HEK293 (cell line): ENCODE results near the gene TCF20.

ENCODE experiments used
- CTCF ChIA-PET: fragments of 350-600 bp; formaldehyde crosslinking; extraction: SDS; loops from one replicate; lab custom pipeline; 2021; ENCODE audit warnings: antibody characterized with exemption; lab: Yijun Ruan, JAX
- POLR2A ChIA-PET: fragments of 300-600 bp; formaldehyde crosslinking; extraction: SDS; loops from one replicate; lab custom pipeline; 2020; ENCODE audit warnings: antibody characterized with exemption, inconsistent platforms; lab: Yijun Ruan, JAX
- H3K27ac ChIP-seq: fragments of 200-500 bp; sonication (Bioruptor generic); 2 replicates; pipeline ENCODE4 v1.5.1; 2014; ENCODE audit warnings: low read depth, low read length, control low read depth, inconsistent platforms; ENCODE audit errors: extremely low read depth
- H3K36me3 ChIP-seq, 2 experiments: fragments of 200-500 bp in 1 of 2; sonication (Bioruptor generic) in 1 of 2; 1 replicate in 1 of 2; 2 replicates in 1 of 2; pipeline ENCODE4 v1.5.1; 2014 to 2017; ENCODE audit warnings: inconsistent platforms in 2 of 2, low read length in 2 of 2; ENCODE audit not compliant: control insufficient read depth in 2 of 2, insufficient read depth in 1 of 2
- H3K4me1 ChIP-seq: fragments of 200-500 bp; sonication (Bioruptor generic); 2 replicates; pipeline ENCODE4 v1.5.1; 2014; ENCODE audit warnings: mild to moderate bottlenecking, low read length, inconsistent platforms; ENCODE audit not compliant: control insufficient read depth, insufficient read depth
- H3K4me3 ChIP-seq: 2 replicates; pipeline ENCODE4 v1.5.1; 2011; ENCODE audit warnings: low read depth, mild to moderate bottlenecking, control low read depth, low read length, moderate library complexity
- H3K9me3 ChIP-seq: fragments of 200-500 bp; sonication (Bioruptor generic); 2 replicates; pipeline ENCODE4 v1.5.1; 2014; ENCODE audit warnings: low read depth, low read length, inconsistent platforms; ENCODE audit not compliant: control insufficient read depth, insufficient read depth
- EGR2 ChIP-seq: fragments of 450-650 bp; formaldehyde crosslinking; IDR thresholded peaks from 2 replicates; pipeline ENCODE4 v1.5.1; 2016; ENCODE audit warnings: low read depth, missing biosample characterization, missing genetic modification characterization
- IKZF3 ChIP-seq: fragments of 450-650 bp; IDR thresholded peaks from 2 replicates; pipeline ENCODE4 v1.5.0; 2018; ENCODE audit warnings: missing biosample characterization, mild to moderate bottlenecking, missing genetic modification characterization, moderate library complexity
- MZF1 ChIP-seq: fragments of 450-650 bp; formaldehyde crosslinking; IDR thresholded peaks from 2 replicates; pipeline ENCODE4 v1.5.1; 2017; ENCODE audit warnings: missing biosample characterization, missing genetic modification characterization, borderline replicate concordance
- SETDB1 ChIP-seq: IDR thresholded peaks from one replicate; pipeline ENCODE4 v1.6.1; 2017; ENCODE audit warnings: mild to moderate bottlenecking, low read length, moderate library complexity, mixed read lengths; ENCODE audit not compliant: insufficient read length
- SP2 ChIP-seq: fragments of 450-650 bp; formaldehyde crosslinking; IDR thresholded peaks from 2 replicates; pipeline ENCODE4 v1.5.1; 2016; ENCODE audit warnings: missing biosample characterization, missing genetic modification characterization
- SP7 ChIP-seq: fragments of 450-650 bp; formaldehyde crosslinking; IDR thresholded peaks from 2 replicates; pipeline ENCODE4 v1.5.1; 2016; ENCODE audit warnings: missing biosample characterization, missing genetic modification characterization
- YY1 ChIP-seq: fragments of 450-650 bp; formaldehyde crosslinking; IDR thresholded peaks from 2 replicates; pipeline ENCODE4 v1.5.1; 2018; ENCODE audit warnings: missing biosample characterization, missing genetic modification characterization
- ZBTB17 ChIP-seq: fragments of 450-650 bp; formaldehyde crosslinking; IDR thresholded peaks from 2 replicates; pipeline ENCODE4 v1.5.1; 2016; ENCODE audit warnings: missing biosample characterization, missing genetic modification characterization
- ZBTB20 ChIP-seq: fragments of 450-650 bp; formaldehyde crosslinking; IDR thresholded peaks from 2 replicates; pipeline ENCODE4 v1.5.1; 2016; ENCODE audit warnings: missing biosample characterization, missing genetic modification characterization
- ZBTB7A ChIP-seq: fragments of 450-650 bp; formaldehyde crosslinking; IDR thresholded peaks from 2 replicates; pipeline ENCODE4 v1.5.1; 2016; ENCODE audit warnings: low read depth, missing biosample characterization, missing genetic modification characterization
- ZBTB8A ChIP-seq: fragments of 450-650 bp; formaldehyde crosslinking; IDR thresholded peaks from 2 replicates; pipeline ENCODE4 v1.5.1; 2016; ENCODE audit warnings: missing biosample characterization, missing genetic modification characterization
- ZEB2 ChIP-seq: fragments of 450-650 bp; formaldehyde crosslinking; IDR thresholded peaks from 2 replicates; pipeline ENCODE4 v1.5.1; 2016; ENCODE audit warnings: missing biosample characterization, missing genetic modification characterization
- ZFHX2 ChIP-seq: fragments of 450-650 bp; formaldehyde crosslinking; conservative IDR thresholded peaks from 2 replicates; pipeline ENCODE4 v1.5.1; 2016; ENCODE audit warnings: missing biosample characterization, missing genetic modification characterization
- ZNF132 ChIP-seq: fragments of 450-650 bp; formaldehyde crosslinking; IDR thresholded peaks from 2 replicates; pipeline ENCODE4 v1.5.1; 2017; ENCODE audit warnings: missing biosample characterization, missing genetic modification characterization, borderline replicate concordance
- ZNF138 ChIP-seq: fragments of 450-650 bp; formaldehyde crosslinking; IDR thresholded peaks from 2 replicates; pipeline ENCODE4 v1.5.1; 2016; ENCODE audit warnings: missing biosample characterization, missing genetic modification characterization, borderline replicate concordance
- ZNF140 ChIP-seq: fragments of 450-650 bp; formaldehyde crosslinking; IDR thresholded peaks from 2 replicates; pipeline ENCODE4 v1.5.1; 2016; ENCODE audit warnings: missing biosample characterization, missing genetic modification characterization
- ZNF155 ChIP-seq: fragments of 450-650 bp; formaldehyde crosslinking; IDR thresholded peaks from 2 replicates; pipeline ENCODE4 v1.5.1; 2016; ENCODE audit warnings: missing biosample characterization, missing genetic modification characterization
- ZNF175 ChIP-seq: fragments of 450-650 bp; formaldehyde crosslinking; IDR thresholded peaks from 2 replicates; pipeline ENCODE4 v1.5.1; 2016; ENCODE audit warnings: missing biosample characterization, missing genetic modification characterization
- ZNF341 ChIP-seq: fragments of 450-650 bp; formaldehyde crosslinking; IDR thresholded peaks from 2 replicates; pipeline ENCODE4; 2016; ENCODE audit warnings: low read depth, missing biosample characterization, missing genetic modification characterization
- ZNF416 ChIP-seq: fragments of 450-650 bp; formaldehyde crosslinking; IDR thresholded peaks from 2 replicates; pipeline ENCODE4 v1.5.1; 2016; ENCODE audit warnings: missing biosample characterization, missing genetic modification characterization
- ZNF548 ChIP-seq: fragments of 450-650 bp; formaldehyde crosslinking; IDR thresholded peaks from 2 replicates; pipeline ENCODE4 v1.5.1; 2016; ENCODE audit warnings: missing biosample characterization, missing genetic modification characterization
- ZNF600 ChIP-seq: fragments of 450-650 bp; formaldehyde crosslinking; IDR thresholded peaks from 2 replicates; pipeline ENCODE4 v1.5.1; 2016; ENCODE audit warnings: missing biosample characterization, missing genetic modification characterization
- ZNF610 ChIP-seq: fragments of 450-650 bp; formaldehyde crosslinking; IDR thresholded peaks from 2 replicates; pipeline ENCODE4 v1.5.1; 2016; ENCODE audit warnings: missing biosample characterization, missing genetic modification characterization, borderline replicate concordance
- ZNF629 ChIP-seq: fragments of 450-650 bp; formaldehyde crosslinking; IDR thresholded peaks from 2 replicates; pipeline ENCODE4 v1.5.1; 2017; ENCODE audit warnings: missing biosample characterization, missing genetic modification characterization
- ZNF658 ChIP-seq: fragments of 450-650 bp; formaldehyde crosslinking; IDR thresholded peaks from 2 replicates; pipeline ENCODE4; 2016; ENCODE audit warnings: missing biosample characterization, missing genetic modification characterization
- ZNF660 ChIP-seq: fragments of 450-650 bp; IDR thresholded peaks from 2 replicates; pipeline ENCODE4 v1.5.1; 2018; ENCODE audit warnings: missing biosample characterization, mild to moderate bottlenecking, missing genetic modification characterization
- ZNF664 ChIP-seq: fragments of 450-650 bp; formaldehyde crosslinking; IDR thresholded peaks from 2 replicates; pipeline ENCODE4 v1.5.1; 2016; ENCODE audit warnings: missing biosample characterization, missing genetic modification characterization
- ZNF670 ChIP-seq: fragments of 450-650 bp; formaldehyde crosslinking; IDR thresholded peaks from 2 replicates; pipeline ENCODE4 v1.5.1; 2016; ENCODE audit warnings: missing biosample characterization, missing genetic modification characterization, low read depth
- ZNF785 ChIP-seq: fragments of 450-650 bp; formaldehyde crosslinking; IDR thresholded peaks from 2 replicates; pipeline ENCODE4 v1.5.1; 2016; ENCODE audit warnings: missing biosample characterization, missing genetic modification characterization
- ZNF791 ChIP-seq: fragments of 450-650 bp; formaldehyde crosslinking; IDR thresholded peaks from 2 replicates; pipeline ENCODE4 v1.5.1; 2016; ENCODE audit warnings: missing biosample characterization, missing genetic modification characterization
- ZSCAN16 ChIP-seq: fragments of 450-650 bp; formaldehyde crosslinking; IDR thresholded peaks from 2 replicates; pipeline ENCODE4 v1.5.1; 2016; ENCODE audit warnings: missing biosample characterization, missing genetic modification characterization
- TF ChIP-seq, protein P1 (sequence below): fragments of 450-650 bp; formaldehyde crosslinking; IDR thresholded peaks from 2 replicates; pipeline ENCODE4 v1.5.1; 2016; ENCODE audit warnings: missing biosample characterization, missing genetic modification characterization
- TF ChIP-seq, protein P2 (sequence below): fragments of 450-650 bp; formaldehyde crosslinking; IDR thresholded peaks from 2 replicates; pipeline ENCODE4 v1.5.1; 2016; ENCODE audit warnings: missing biosample characterization, missing genetic modification characterization
- TF ChIP-seq, protein P3 (sequence below): fragments of 450-650 bp; formaldehyde crosslinking; IDR thresholded peaks from 2 replicates; pipeline ENCODE4 v1.5.1; 2016; ENCODE audit warnings: missing biosample characterization, missing genetic modification characterization

TCF20 gene

DNA sequence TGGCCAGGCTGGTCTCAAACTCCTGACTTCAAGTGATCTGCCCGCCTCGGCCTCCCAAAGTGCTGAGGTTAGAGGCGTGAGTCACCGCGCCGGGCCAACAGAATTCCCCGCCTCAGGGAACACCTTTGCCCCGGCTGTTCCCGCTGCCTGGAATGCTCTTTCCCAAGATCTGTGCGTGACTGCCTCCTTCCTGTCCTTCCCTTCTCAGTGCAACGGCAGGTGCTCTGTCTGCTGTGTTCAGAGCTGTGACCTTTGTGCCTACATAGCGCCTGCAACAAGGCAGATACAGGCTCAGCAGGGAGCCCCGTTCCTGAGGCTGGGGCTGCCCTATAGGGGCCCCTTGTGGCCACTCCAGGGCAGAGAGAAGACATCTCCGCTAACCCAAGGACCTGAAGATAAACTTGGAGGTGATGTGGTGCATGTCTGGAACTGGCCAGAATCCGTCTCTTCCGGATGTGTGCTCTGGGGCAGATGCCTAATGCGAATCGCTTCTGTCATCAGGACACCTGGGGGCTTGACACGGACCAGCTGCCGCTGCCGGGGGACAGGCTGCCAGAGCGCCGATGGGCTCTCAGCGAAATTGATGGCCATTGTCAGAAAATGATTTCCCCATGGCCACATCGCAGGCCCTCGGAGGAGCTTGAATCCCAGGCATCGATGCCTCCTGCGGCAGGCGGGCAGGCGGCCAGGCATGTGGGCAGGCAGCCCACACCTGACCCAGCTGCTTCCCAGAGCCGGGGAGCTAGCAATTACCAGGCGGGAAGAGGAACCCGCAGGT is 43.5 kb upstream of the TCF20 start (continued):
- TF ChIP-seq SP2 (tag by site-specific recombination) (peak; percentile 51), IKZF3 (tag by site-specific recombination) (peak; percentile 67), ZNF660 (tag by site-specific recombination) (0 out of 2 replicates have a peak, but pooled peaks have one; percentile 27), ZNF341 (tag by site-specific recombination) (peak; percentile 71), SP7 (tag by site-specific recombination) (peak; percentile 86), SETDB1 (no peak), ZNF548 (tag by site-specific recombination) (no peak), ZNF791 (tag by site-specific recombination) (no peak), ZFHX2 (peak; percentile 79), ZSCAN16 (tag by site-specific recombination) (peak; percentile 54; the same call in 1 of the 2 replicates), EGR2 (tag by site-specific recombination) (peak; percentile 70), ZNF629 (tag by site-specific recombination) (0 out of 2 replicates have a peak, but pooled peaks have one; percentile 29), ZBTB8A (tag by site-specific recombination) (peak; percentile 93), ZNF658 (tag by site-specific recombination) (no peak), ZNF600 (tag by site-specific recombination) (peak; percentile 46; the same call in 1 of the 2 replicates), ZNF155 (no peak), ZBTB17 (tag by site-specific recombination) (0 out of 2 replicates have a peak, but pooled peaks have one; percentile 19)
- TF ChIP-seq, protein P1, sequence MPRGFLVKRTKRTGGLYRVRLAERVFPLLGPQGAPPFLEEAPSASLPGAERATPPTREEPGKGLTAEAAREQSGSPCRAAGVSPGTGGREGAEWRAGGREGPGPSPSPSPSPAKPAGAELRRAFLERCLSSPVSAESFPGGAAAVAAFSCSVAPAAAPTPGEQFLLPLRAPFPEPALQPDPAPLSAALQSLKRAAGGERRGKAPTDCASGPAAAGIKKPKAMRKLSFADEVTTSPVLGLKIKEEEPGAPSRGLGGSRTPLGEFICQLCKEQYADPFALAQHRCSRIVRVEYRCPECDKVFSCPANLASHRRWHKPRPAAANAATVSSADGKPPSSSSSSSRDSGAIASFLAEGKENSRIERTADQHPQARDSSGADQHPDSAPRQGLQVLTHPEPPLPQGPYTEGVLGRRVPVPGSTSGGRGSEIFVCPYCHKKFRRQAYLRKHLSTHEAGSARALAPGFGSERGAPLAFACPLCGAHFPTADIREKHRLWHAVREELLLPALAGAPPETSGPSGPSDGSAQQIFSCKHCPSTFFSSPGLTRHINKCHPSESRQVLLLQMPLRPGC (tag by site-specific recombination), result peak; percentile 52; the same call in 1 of the 2 replicates
- TF ChIP-seq, protein P2, sequence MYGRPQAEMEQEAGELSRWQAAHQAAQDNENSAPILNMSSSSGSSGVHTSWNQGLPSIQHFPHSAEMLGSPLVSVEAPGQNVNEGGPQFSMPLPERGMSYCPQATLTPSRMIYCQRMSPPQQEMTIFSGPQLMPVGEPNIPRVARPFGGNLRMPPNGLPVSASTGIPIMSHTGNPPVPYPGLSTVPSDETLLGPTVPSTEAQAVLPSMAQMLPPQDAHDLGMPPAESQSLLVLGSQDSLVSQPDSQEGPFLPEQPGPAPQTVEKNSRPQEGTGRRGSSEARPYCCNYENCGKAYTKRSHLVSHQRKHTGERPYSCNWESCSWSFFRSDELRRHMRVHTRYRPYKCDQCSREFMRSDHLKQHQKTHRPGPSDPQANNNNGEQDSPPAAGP, result peak; percentile 89

DNA sequence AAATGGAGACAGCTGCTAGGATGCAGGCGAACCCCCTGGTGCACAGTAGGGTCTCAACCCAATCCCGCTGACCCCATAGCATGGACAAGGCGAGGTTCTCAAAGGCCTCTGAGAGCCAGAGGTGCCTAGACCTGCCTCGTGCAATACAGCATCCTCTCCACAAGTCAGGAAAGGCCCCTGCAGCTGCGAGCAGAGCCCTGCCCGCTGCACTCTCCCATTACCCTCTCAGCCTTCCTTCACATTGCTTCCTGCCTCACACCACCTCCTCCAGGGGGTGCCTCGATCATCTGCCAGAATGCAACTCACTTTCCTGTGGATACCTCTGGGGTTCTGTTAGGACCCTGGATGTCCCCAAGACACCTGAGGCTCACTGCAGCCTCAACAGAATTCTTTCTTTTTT is 42.8 kb upstream of the TCF20 start:
- no peak for TF ChIP-seq ZEB2 (tag by site-specific recombination)
- no peak for TF ChIP-seq ZBTB7A (tag by site-specific recombination)
- no peak for TF ChIP-seq ZBTB20 (tag by site-specific recombination)
- no peak for TF ChIP-seq ZNF140
- no peak for TF ChIP-seq ZNF670 (tag by site-specific recombination)
- TF ChIP-seq ZNF132, result no peak
- TF ChIP-seq ZNF610, result no peak
- TF ChIP-seq, protein P3, sequence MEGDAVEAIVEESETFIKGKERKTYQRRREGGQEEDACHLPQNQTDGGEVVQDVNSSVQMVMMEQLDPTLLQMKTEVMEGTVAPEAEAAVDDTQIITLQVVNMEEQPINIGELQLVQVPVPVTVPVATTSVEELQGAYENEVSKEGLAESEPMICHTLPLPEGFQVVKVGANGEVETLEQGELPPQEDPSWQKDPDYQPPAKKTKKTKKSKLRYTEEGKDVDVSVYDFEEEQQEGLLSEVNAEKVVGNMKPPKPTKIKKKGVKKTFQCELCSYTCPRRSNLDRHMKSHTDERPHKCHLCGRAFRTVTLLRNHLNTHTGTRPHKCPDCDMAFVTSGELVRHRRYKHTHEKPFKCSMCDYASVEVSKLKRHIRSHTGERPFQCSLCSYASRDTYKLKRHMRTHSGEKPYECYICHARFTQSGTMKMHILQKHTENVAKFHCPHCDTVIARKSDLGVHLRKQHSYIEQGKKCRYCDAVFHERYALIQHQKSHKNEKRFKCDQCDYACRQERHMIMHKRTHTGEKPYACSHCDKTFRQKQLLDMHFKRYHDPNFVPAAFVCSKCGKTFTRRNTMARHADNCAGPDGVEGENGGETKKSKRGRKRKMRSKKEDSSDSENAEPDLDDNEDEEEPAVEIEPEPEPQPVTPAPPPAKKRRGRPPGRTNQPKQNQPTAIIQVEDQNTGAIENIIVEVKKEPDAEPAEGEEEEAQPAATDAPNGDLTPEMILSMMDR, result no peak
- TF ChIP-seq ZNF785 (tag by site-specific recombination), result no peak
- no peak for TF ChIP-seq ZNF416 (tag by site-specific recombination)
- TF ChIP-seq YY1, result no peak
- no peak for TF ChIP-seq ZNF175 (tag by site-specific recombination)
- TF ChIP-seq ZNF664, result no peak
- no peak for TF ChIP-seq ZNF138 (tag by site-specific recombination)
- TF ChIP-seq MZF1 (tag by site-specific recombination), result no peak
- ChIA-PET POLR2A (interaction anchor here (1.0 to 1.3 kb wide), 3 partner anchors 37 to 56 kb away, joined by 3 to 4 read pairs (median 3); no protein-coding TSS in a partner anchor), CTCF (interaction anchor here (0.7 to 3.0 kb wide), 10 partner anchors 9 to 222 kb away, joined by 3 to 13 read pairs (median 3); partner anchors contain the start of gene NDUFA6)
- Histone ChIP-seq H3K9me3 (no peaks in the 10 kb centered on the region), H3K27ac (no peak overlapping the region), H3K4me3 (no peak overlapping the region), H3K36me3 (no peaks in the 10 kb centered on the region), H3K4me1 (peaks cover 17% of the 10 kb centered on the region)
